ENCODE results near the gene ADAMTS14.

Gene ADAMTS14

GRCh38 chr10:70785190-70785589 is 112.9 kb downstream of the ADAMTS14 start, which contains the start of gene TBATA:
TBATA (minus strand) TSS chr10:70785377; CDS start chr10:70783379, 1,998 bp downstream.
- DNase-seq (ENCODE audit: low spot score): no peak

GRCh38 chr10:70786799-70787415 is 114.6 kb downstream of the ADAMTS14 start:
- no peak for DNase-seq (ENCODE audit: low spot score)

DNA sequence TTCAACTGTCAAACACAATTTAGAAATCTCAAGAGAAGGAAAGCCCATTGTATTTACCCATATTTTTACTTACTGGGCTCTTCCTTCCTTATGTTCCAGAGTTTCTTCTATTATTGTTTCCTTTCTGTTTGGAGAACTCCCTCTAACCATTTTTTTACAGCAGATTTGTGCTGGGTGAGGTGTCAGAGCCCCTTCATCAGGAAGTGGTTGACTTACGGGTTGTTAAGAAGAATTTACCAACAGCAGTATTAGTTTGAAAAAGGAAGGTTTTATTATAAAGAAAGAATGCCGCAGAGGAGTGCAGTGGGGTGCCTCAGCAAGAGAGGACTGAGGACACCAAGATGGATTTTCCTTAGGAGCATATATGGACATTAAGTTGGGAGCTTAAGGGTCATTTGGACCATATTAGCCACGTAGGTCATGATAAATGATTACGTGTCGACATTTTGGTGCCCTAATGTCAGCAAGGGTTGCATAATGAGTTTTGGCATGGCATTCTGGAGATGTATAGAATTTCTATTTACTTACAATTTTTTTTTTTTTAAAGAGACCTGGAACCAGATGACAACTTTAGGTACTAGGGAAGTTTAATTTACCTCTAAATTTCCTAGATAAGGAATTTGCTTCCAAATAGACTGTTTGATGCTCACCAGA is 119.2 kb downstream of the ADAMTS14 start:
- no peak for DNase-seq (ENCODE audit: low spot score)

DNA sequence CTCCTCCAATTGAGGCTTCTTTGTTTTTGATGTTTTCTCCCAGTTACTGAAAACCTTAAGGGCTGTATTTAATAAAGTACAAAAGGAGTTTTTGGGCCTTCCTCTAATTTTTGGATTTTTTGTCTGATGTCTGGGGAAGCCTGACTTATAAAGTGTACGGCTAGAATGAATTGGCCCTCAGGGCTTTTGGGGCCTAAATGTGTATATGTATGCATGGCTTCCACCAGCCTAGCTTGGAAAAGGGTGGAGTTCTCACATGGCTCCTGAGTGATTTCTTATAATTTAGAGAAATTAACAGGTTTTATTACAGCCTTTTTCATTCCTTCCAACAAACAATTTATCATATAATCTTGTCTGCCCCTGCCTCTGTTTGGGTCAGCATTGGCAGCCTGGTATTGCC is 123.3 kb downstream of the ADAMTS14 start:
- no peak for DNase-seq (ENCODE audit: low spot score)

DNA sequence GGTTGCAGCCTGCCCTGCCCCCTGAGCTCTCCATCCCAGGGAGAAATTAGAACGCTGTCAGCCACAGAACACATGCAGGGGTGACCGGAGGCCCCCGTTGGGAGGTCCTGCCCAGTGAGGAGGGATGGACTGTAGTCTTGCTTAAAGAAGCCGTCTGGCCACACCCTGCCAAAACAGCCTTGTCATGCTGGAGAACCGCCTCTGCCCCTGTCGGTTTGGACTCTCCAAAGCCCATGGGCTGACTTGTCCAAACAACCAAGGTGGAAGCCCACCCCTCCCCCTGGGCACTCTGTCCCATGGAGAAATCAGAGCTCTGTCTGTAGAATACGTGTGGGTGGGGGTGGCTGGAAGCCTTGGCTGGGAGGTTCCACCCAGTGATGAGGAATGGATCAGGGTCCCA is 125.5 kb downstream of the ADAMTS14 start:
- DNase-seq (ENCODE audit: low spot score): no peak

GRCh38 chr10:70799124-70799523 is 126.8 kb downstream of the ADAMTS14 start:
- no peak for DNase-seq (ENCODE audit: low spot score)

DNA sequence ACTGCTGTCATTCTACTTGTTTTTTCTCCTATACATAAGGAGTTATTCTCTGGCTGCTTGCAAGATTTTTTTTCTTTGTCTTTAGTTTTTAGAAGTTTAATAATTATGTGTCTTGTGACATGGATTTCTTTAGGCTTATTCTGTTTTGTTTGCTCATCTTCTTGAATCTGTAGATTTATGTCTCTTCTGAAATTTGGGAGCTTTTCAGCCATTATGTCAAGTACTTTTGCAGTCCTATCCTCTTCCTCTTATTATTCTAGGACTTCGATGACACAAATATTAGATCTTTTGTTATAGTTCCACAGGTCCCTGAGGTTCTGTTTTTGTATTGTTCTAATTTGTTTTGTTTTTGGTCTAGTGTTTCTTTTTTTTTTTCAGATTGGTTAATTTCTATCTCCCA is 129.5 kb downstream of the ADAMTS14 start:
- no peak for DNase-seq (ENCODE audit: low spot score)

DNA sequence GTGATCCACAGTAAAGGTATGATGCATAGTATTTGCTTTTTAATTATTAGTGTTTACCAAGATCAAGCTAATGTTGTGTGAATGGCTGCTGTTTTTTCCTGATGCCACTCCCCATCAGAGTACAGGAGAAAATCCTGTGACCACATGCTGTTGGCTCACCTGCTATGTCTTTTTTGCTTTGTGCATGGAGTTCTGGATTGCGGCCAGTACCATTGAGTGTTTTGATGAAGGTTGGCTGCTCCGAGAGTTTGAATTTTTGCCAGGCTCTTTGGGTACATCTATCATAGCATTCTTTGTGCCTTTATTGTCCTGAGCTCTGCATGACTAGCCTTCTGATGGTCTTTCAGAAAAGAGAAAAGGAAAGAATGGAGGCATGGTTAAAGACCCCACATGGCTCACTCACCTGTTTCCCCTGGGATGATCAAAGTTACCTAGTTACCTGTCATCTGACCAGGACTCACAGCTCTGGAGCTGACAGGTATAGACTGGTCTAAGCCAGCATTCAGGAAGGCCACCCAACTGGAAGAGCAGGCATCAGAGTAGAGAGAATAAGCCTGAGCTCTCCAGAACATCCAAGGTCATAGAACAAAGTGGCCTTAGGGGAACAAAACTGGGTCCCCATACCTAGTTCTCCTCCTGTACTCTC is 131.6 kb downstream of the ADAMTS14 start:
- no peak for DNase-seq (ENCODE audit: low spot score)

DNA sequence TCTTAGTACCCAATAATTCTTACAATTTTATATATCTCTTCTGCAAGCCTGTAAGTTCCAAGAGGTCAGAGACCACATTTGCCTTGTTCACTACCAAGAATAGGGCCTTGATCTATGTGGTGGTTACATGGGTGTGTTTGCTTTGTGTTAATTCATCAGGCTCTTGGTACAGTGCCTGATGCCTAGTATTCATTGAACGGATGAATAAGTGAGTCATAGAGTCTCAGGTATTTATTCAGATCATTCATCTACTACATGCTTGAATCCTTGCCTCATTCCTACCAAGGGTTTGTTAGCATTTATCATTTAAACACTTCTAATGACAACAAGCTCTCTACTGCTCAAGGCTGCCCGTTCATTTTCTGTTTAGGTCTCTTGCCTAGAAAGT is 132.1 kb downstream of the ADAMTS14 start:
- no peak for DNase-seq (ENCODE audit: low spot score)

- DNase-seq (ENCODE audit: low spot score): no peak
These were observed 133.4 kb downstream of the ADAMTS14 start for GRCh38 chr10:70805619-70806215.

GRCh38 chr10:70806841-70807240 is 134.5 kb downstream of the ADAMTS14 start:
- no peak for DNase-seq (ENCODE audit: low spot score)

DNA sequence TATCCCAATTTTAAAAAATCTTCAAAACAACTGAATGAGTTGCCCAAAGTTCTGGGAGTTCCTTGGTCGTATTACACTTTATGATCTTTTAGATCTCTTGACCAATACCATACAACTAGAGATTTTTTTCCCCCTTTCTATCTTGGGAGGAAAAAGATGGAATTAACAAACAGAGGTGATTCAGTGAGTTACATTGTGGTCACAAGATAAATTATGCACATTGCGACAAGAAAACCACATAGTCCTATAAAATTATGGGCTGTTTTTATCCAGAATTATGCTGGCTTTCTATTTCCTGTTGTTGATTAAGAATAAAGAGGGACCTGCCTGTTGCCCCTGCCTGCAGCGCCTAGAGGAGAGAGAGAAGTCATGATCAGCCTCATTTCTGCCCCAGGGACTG is 135.2 kb downstream of the ADAMTS14 start:
- DNase-seq (ENCODE audit: low spot score): no peak

DNA sequence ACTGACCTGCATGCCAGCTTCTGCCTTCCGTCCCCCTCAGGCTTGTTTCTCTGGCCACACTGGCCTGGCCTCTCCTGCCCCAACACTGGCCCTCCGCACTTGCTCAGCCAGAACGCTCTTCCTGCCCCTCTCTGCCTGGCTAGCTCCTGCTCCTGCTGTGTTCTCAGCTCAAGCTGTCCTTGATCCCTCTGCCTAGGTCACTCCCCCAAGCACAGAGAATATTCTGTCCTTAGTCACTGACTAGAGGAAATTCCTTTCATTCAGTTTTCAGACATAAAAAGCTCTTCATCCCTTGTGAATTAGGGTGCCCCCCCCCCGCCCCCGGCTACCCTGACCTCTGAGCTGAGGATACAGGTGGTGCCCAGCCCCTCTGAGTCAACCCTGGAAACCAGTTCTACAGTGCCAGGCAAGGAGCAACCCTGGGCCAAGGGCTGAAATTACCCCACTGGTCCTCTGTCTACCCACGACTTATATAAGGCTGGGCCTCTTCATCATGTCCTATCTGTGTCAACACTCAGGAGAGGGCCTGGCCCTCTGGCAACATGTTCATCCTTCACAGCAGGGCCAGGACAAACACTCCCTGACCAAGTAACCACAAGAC is 136.8 kb downstream of the ADAMTS14 start:
- no peak for DNase-seq (ENCODE audit: low spot score)

GRCh38 chr10:70809726-70810125 is 137.4 kb downstream of the ADAMTS14 start:
- DNase-seq (ENCODE audit: low spot score): no peak

GRCh38 chr10:70810967-70811366 is 138.7 kb downstream of the ADAMTS14 start:
- DNase-seq (ENCODE audit: low spot score): no peak

- DNase-seq (ENCODE audit: low spot score): no peak
These were observed 139.6 kb downstream of the ADAMTS14 start for GRCh38 chr10:70811881-70812280.
